Subcutaneous adipose tissue (tissue), 4 donors: ENCODE measurements around the gene NOX3. TPM values are rescaled to one million over a fixed set of nuclear protein-coding genes. Genes with fewer than 3 reads are reported as not detected.

Experiments used
- total RNA-seq, 4 donors: library from RNA; depleted of rRNA; stranded (reverse); fragments of >200 nt; gene quantifications; one replicate each; pipeline ENCODE4 v1.1.0, GENCODE V29; 2016
- TF ChIP-seq, protein P1 (sequence below): fragments of 450-650 bp; IDR thresholded peaks from one replicate; pipeline ENCODE4 v1.5.1; 2016; ENCODE audit warnings: low read depth, mild to moderate bottlenecking, control low read depth, antibody characterized with exemption, moderate library complexity

The NOX3 gene
- total RNA-seq, 4 donors from 2014 or later: not detected

DNA sequence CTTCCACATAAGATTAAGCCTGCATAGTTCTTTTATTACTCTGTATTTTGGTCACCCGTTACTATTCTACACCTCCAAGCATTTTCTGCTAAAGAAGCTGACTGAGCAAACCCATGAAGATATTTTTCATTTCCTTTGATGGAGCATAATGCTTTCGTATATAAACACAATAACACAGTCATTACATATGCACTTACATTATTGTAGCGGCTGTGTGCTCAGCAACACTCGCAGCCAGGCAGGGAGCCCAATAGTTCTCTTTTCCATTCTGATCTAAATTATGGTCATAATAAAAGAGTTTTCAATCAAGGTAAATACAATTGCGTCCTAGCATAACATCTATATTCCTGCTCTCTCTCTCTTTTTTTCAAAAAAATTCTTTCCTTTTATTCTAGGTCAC lies 71.7 kb downstream of the NOX3 start:
- TF ChIP-seq, protein P1, sequence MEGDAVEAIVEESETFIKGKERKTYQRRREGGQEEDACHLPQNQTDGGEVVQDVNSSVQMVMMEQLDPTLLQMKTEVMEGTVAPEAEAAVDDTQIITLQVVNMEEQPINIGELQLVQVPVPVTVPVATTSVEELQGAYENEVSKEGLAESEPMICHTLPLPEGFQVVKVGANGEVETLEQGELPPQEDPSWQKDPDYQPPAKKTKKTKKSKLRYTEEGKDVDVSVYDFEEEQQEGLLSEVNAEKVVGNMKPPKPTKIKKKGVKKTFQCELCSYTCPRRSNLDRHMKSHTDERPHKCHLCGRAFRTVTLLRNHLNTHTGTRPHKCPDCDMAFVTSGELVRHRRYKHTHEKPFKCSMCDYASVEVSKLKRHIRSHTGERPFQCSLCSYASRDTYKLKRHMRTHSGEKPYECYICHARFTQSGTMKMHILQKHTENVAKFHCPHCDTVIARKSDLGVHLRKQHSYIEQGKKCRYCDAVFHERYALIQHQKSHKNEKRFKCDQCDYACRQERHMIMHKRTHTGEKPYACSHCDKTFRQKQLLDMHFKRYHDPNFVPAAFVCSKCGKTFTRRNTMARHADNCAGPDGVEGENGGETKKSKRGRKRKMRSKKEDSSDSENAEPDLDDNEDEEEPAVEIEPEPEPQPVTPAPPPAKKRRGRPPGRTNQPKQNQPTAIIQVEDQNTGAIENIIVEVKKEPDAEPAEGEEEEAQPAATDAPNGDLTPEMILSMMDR: no peak

GRCh38 chr6:155382338-155382685 lies 73.3 kb downstream of the NOX3 start:
- TF ChIP-seq, protein P1: no peak

DNA sequence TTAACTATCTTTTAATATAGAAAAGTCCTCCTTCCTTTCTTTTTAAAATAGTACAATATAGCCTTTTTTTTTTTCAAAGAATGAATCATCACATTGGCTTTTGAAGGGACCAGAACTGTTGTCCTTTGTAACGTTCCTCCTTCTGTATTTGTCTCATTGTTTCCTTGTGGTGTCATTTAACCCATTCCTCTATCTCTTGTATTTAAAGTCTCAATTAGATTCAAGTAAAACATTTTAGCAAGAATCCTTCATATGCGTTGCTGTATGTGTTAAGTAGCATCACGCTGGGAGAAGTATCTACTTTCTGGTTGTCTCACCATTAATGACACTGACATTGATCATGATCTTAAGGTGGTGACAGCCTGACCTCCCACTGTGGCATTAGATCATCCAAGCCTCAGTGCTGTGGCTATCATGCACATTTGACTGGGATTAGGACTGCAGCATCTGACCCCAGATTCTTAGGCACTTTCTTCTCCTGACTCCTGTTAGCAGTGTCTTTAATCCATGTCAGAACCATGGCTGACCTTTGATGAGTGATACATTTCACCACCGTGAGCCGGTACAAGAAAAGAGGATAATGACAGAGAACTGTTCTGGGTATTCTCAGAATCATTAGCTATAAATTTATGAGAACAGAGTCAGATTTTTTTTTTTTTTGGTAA lies 73.8 kb downstream of the NOX3 start:
- TF ChIP-seq, protein P1: no peak

GRCh38 chr6:155380666-155381332 lies 74.8 kb downstream of the NOX3 start:
- TF ChIP-seq, protein P1: no peak

DNA sequence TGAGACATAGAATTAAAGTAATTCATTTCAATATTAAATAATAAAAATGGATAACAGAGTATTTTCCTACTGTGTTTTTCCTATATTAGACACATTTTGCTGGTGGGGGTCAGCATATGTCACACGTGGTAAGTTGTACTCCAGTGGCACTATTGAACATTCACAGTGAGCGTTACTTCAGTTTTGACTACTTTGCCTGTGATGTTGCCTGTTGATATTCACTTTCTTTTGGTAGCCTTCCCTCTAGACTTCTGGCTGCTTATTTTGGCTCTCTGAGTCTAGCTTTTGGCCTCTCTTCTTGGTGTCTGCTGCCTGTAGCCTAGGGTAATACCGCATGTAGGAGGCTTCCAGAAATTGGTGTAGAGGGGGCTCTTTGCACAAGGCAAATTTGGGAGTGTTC lies 76.9 kb downstream of the NOX3 start:
- TF ChIP-seq, protein P1: no peak

DNA sequence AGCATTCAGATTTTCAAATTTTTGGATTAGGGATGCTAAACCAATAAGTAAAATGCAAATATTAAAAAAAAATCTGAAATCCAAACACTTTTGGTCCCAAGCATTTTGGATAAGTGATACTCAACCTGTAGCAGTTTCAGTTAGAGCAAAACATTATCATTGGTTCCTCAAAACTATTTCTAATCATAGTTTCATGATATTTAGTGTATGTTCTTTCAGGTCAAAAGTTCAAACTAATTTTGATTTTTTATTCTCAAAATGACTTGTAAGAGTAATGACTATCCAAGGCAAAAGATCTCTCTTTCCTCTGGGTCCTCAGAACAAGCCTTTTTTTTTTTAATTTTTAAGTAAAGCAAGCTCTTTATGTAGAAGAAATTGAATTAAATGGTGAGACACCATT lies 77.4 kb downstream of the NOX3 start:
- TF ChIP-seq, protein P1: no peak

GRCh38 chr6:155377061-155377460 lies 78.6 kb downstream of the NOX3 start:
- TF ChIP-seq, protein P1: no peak
